ENCODE measurements around the gene ERVMER34-1.

DNA sequence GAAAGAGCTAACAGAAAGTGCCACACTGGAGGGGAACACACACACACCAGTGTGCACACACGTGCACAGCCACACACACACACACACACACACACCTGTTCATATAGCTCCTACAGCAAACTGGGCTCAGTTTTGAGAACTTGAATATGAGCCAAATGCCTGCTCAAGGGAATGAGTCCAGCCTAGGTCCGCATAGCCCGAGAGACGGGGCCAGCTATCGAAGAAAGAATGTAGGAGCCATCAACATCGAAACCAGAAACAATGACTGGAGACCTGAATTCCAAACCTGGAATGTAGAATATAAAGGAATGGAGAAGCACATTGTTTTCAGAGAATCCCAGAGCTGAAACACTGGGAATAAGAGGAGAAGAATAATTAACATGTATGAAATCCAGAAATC, 37.6 kb upstream of the ERVMER34-1 start:
- no peak for TF ChIP-seq POLR2AphosphoS5 (IDR thresholded peaks at IDR 0.05)
- TF ChIP-seq EP300 (IDR thresholded peaks at IDR 0.05), result no peak

Data from gastroesophageal sphincter (tissue), 2 donors.